C4-2B (cell line): ENCODE results near the gene FGF18.

ENCODE experiments used
- ZFX ChIP-seq: fragments of 450-650 bp; IDR thresholded peaks from 2 replicates; pipeline ENCODE4 v1.6.1; 2017
- TF ChIP-seq, protein P1 (sequence below): fragments of 450-650 bp; conservative IDR thresholded peaks from 2 replicates; pipeline ENCODE4 v1.5.1; 2017; ENCODE audit warnings: mild to moderate bottlenecking

DNA sequence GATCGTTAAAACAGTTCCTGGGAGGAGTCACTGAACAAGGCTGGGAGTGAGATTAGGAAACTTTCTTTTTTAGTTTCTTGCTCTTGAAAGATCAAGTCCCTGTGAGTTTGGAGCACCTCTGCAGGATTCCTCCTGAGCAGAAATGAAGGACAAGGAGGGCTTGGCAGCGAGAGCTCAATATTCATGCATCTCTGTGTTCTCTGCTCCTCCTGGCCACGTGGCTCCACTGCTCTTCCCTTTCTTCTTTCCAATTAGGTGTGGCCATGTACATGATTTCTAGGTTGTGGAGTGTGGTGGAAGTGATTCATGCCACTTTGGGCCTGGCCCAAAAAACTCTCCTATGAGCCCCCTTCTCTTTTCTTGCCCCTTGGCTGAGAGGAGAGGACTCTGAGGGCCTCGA lies 67.2 kb downstream of the FGF18 start:
- TF ChIP-seq, protein P1, sequence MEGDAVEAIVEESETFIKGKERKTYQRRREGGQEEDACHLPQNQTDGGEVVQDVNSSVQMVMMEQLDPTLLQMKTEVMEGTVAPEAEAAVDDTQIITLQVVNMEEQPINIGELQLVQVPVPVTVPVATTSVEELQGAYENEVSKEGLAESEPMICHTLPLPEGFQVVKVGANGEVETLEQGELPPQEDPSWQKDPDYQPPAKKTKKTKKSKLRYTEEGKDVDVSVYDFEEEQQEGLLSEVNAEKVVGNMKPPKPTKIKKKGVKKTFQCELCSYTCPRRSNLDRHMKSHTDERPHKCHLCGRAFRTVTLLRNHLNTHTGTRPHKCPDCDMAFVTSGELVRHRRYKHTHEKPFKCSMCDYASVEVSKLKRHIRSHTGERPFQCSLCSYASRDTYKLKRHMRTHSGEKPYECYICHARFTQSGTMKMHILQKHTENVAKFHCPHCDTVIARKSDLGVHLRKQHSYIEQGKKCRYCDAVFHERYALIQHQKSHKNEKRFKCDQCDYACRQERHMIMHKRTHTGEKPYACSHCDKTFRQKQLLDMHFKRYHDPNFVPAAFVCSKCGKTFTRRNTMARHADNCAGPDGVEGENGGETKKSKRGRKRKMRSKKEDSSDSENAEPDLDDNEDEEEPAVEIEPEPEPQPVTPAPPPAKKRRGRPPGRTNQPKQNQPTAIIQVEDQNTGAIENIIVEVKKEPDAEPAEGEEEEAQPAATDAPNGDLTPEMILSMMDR: no peak
- TF ChIP-seq ZFX: no peak
